Measurements from ENCODE around the gene PRCC. TPM values are rescaled to one million over a fixed set of nuclear protein-coding genes. Genes with fewer than 3 reads are reported as not detected.
A peak's percentile ranks its signal among the peaks of the same experiment; 100 is the strongest.
"Not testable (repeated sequence)": the region's sequence is repeated elsewhere in the genome, so short reads cannot be mapped to it uniquely, and the experiment has no call there.

Gene PRCC
- total RNA-seq, 1 donor from 2014 or later, result 26.2 TPM

DNA sequence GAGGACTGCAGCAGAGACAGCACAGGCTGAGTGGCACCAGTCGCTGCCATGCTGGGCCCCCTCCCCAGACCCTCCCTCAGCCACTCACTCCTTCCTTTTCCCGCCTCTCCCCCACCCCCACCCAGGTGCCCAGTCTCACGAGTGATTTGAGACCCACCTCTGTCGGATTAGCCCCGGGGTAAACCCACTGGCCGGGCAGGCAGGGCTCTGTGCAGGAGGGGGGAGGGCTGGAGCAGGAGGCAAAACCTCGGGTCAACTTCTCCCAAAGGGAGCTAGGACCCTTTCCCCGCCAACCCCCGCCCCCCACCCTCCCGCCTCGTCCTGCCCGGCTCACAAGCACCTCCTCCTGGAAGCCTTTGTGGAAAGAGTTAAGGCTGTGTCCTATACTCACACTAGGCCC is 23.0 kb upstream of the PRCC start:
- no peak for DNase-seq (ENCODE audit: low read depth)

DNA sequence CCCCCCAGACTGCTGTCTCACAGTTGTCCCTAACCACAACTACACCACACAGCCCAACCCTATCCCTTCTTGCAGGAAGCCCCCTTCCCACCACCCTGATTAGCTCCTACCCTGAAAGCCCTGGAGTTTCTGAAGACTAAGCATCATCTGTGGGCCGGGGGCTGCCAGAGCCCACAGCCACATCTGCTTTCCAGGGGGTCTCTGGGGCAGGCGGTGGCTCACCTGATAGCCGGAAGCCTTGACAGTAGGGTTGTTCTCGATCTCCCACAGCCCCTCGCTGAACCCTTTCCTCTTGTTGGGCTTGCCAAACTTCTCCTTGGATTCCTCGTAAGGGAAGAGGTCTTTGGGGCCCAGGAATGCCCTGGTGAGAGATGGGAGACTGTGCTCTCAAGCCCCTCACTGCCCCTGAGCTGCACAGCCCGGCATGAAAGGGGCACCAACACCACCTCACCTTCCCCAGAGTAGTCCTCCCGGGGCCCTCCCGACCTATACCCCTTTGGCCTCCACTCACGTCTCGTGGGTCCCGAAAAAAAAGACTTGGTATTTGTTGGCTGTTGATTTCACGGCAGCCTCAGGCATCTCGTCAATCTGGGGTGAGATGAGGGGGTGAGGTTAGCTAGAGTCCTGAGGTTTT is 22.4 kb upstream of the PRCC start:
- no peak for DNase-seq (ENCODE audit: low read depth)

DNA sequence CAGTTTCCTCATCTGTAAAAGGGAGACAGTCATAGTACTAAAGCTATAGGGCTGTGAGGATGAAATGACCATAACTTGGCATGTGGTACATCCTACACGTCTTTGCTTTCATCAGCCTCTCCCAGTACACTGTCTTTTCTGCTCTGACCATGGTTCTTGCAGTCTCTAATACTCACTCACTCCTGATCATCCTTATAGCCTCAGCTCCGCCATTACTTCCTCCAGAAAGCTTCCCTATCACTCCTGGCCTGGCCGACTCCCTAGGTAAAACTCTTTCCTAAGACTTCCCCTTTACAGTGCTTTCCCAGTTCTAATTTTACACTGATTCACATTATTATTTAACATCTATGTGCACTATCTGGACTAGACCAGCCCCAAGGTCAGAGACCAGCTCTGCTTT is 21.5 kb upstream of the PRCC start:
- no peak for DNase-seq (ENCODE audit: low read depth)

DNA sequence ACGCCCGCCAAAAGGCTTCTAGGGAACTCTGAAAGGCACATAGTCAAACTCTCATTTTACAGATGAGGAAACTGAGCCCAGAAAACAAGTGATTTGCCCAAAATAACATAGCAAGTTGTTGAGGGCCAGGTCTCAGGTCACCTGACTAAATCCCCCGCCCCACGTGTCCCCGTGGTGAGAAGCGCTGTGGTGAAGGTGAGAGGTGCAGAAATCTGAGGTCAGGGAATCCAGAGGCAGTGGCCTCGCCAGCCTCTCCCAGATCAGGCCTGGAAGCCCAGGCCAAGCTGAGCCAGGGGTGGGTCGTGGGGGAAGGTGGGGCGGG is 21.0 kb upstream of the PRCC start:
- DNase-seq (ENCODE audit: low read depth), result no peak

DNA sequence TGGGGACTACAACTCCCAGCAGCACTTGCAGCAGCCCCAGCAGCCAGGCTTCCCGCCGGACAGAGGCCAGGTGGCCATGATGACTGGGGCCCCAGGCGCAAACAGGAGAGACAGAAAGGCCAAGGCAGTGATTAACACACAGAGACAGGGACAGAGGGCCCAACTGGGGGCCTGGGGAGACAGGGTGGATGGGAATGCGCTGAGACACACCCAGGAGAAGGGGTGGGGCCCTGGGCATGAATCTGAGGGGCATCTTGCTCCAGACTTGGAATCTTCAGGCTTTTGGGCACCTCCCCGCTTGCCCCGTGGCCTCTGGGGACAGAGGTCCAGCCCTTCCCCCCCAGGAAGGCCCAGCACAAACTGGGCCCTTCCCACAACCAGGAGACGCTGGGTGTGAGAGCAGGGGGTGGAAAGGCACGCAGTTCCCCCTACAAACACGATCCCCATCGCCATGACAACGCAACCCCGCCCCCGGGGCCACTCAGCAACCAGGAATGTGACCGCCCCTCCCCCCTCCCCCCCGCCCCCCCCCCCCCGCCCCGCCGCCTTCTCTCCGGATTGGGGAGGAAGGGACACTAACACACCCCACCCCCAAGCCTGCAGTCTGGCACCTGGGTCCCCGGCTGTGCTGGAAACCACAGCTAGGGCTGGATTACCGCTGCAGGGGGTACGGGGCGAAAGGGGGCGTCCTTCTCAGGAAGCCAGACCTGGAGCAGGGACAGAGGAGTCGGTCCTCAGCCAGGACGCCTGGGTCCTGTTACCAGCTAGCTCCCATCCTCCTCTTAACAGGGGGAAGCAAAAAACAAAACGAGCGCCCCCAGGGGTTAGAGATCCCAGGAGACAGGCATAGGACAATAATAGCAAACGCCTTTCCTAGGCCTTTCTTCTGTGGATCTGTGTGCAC is 20.4 kb upstream of the PRCC start:
- DNase-seq (ENCODE audit: low read depth), result peak; percentile 89

DNA sequence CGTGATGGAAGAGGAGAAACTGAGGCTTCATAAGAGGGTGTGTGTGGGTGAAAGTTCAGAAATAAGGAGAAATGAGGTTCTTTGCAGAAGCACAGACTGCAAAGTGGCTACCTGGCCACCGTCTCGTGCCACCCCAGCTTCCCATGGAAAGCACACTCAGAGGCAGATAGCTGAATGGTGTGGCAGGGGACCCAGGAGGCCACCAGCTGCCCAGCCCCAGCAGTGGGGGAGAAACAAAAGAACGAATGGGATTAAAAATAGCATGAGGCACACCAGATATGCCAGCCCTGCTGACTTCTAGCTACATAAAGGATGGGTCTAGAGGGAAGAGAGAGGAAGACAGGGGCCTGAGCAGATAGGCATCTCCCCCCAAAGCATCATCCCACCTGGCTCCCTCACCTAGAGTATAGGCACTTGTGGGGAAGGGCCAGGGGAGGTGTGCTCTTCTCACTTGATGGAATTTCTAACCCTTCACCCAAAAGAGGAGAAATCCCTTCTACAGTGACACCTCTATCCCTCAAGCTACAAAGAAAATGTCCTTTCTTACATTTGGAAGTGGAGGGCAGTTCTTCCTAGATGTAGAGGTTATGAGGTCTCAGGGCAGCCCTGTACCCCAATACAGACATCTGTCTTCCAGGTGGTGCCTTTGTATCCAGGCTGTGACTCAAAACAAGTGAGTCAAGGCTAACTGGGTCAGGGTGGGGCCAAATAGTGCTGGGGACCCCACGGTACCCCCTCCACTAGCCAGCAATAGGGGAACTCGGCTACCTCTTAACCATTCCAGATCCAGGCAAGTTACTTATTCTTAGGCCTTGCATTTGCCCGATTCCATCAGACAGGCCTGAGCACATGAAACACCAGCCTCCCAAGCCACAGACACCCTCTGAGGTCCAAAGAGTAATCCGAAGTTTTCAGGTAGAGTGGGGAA is 19.3 kb upstream of the PRCC start:
- DNase-seq (ENCODE audit: low read depth), result no peak

DNA sequence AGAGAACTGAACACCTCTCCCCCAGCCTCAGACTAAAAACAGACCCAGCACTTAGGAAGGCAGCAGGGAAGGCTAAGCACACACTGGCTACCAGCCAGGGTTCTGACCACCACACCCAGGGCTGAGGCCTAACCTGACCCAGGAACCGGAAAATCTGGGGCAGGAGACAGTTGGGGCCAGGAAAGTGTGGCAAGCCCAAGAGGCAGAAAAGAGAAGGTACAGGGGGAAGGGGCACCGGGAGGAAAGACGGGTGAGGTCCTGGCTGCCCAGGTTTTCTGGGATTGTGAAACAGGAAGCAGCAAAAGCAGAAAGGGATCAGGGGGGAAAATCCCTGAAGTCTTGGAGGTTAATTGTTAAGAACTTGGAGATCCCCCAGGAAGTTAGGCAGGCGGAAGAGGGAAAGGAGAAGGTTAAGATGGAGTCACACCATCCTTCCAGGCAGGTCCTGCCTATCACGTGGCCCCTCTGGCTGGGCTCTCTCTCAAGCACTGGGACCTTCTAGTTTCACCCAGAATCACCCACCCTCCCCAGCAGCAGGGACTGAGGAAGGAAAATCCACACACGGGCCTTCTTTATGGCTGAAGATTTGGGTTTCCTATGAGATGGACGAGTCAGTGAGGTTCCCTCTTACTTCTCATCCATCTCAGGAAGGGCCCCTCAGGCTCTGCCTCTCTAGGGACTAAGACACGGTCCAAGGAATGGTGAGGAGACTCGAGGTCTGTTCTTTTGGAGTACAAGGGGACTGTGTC is 18.5 kb upstream of the PRCC start:
- DNase-seq (ENCODE audit: low read depth), result peak; percentile 95

DNA sequence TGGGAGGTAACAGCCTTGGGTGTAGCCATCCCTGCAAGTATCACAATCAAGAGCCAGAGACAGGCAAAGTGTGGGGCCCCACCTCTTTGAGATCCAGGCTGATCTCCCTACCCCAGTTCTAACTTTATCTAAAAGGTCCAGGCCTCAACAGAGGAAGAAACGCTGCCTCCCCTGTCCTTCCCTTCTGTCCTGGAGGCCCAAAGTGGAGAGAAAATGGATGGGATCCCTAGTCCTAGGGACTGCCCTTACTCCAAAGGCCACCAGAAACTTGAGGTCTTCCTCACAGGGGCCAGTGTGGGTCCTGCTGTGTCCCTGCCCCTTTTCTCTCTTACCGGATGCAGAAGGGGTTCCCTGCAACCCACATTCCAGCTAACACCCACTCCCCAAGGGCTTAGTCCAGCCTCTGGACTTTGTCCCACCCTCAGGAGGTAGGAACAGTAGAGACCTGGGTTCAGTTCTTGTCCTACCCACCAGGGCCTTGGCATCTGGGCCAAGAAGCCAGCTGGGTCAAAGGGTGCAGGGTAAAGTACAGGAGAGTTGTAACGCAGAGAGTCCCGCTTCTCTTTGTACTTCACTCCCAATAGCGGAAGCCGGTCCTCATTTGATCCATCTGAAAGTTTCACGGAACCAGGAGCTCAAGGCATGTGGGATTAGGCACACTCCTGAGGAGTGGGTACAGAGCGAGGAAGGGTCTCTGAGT is 17.8 kb upstream of the PRCC start:
- DNase-seq (ENCODE audit: low read depth), result no peak

DNA sequence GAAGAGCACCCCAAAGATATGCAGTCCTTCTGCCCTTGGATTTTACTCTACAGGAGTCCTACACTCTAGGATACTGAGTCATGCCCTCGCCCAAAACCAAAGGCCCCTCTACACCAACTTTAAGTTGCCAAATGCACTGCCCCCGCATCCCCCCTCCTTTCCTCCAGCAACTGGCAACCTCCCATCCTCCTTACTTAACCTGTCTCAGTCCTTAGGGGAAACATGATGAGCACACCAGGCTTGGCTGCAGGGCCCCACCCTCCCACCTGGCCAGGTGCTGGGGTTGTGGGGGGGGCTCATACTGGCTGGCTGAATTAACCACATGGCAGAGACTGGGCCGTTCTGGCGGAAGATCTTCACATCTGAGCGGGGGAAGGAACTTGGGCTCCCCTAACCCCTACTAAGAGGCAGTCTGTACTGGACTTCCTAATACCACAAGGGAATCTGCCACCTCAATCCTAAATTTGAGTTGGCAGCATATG is 17.1 kb upstream of the PRCC start:
- DNase-seq (ENCODE audit: low read depth), result no peak

DNA sequence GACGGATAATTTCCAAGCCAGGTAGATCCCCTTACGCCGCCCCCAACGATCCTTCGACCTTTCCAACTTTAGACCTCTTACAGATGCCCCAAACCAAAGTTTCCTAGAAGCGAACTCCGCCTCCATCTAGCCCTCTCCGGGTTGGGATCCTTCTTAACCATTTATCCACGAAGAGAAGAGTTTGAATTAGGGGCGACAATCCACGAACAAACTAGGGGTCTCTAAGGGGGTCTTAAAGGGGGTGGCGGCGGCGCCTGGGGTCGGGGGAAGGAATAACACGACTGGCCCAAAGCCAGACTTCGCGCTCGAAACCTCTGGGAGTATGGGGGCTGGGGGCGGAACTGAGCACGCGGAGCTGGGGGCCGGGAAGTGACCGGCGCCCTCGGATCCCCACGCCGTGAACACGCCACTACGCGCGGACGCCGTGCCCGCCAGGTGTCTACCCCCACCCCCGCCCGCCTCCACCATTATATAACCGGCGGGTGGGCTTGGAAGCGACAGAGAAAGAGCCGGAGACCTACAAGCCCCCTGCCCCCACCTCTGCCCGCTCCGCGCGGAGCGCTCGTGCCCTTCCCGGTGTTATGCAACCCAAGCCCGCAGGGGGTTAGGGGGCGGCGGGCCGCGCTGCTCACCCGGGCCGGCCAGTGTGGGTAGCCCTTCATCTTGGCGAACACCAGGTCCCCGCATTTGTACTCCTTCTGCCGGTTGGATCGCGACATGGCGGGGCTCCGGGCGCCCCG is 16.5 kb upstream of the PRCC start:
- no peak for DNase-seq (ENCODE audit: low read depth)

DNA sequence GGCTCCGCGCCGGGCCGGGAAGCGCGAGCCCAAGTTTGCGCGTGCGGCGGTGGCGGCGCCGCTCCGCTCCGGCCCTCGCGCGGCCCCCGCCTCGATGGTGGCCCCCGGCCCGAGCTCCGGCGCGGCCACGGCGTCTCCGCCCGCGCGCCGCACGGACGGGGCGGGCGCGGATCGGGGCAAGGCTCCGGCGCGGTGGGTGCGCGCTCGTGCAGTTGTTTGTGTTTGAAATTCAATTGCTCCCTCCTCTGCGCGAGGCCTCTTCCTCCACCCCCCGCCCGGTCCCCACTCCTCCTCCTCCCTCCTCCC is 15.9 kb upstream of the PRCC start, which contains the start of gene HDGF:
HDGF (minus strand) TSS at position 225 of the 306 bp plus-strand sequence. CDS start 246 bp downstream, outside the sequence.
- DNase-seq (ENCODE audit: low read depth), result no peak

DNA sequence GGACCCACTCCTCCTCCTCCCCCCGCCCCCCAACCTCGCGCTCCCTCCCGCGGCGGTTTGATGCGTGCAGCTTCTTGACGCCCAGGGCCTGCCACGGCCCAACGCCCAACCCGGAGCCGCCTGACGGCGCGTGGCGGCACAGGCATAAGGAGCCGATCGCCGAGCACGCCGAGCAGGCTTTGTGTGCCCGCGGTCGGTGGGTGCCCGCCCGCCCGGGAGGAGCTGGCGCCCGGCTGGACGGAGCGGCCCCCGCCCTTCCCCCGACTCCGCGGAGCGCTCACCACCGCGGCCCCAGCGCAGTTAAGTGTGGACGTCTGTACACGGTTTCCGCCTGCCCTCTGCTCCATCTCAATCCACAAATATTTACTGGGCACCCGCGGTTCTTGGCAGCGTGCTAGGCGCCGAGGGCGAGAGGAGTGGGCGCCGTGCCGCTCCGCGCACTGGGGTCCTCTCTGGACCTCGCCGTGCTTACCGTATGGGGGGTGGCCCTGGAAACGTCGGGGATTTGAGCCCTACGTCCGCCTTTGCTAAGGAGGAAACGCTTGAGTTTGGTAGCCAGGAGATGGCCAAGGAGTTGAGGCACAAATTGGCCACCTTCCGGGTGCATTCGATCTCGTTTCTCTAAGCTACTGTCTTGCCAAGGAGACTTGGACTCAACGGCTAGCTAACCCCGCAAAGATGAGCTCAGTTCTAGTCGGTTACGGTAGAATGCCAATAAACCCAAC is 15.4 kb upstream of the PRCC start:
- peak; percentile 82 for DNase-seq (ENCODE audit: low read depth)

DNA sequence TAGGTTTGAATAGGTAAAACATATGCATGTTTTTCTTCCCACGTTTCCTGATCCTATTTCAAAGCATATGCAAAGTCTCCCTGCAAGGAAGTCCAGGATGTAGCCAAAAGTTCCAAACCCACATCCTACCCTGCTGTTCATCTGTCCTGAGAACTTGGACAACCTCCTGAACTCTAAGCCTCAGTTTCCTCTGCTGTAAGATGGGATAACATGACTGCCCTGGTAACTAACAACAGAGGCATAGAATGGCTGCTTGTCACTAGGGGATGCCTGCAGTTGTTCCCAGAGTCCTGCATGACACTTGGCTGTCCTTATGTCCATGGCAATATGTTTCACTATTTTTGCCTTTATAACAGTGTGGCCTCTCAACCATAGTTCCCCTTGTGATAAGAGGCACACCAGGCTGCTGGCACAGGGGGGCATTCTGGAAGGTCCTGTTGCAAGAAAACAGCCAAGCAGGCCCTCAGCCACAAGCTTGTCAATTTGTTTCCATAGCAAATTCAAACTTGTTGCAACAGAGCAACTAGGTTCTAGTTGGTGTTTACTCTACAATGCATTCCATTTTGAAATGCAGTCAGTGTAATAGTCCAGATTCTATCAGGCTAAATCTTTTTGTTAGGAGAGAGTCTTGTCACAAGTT is 14.4 kb upstream of the PRCC start:
- DNase-seq (ENCODE audit: low read depth), result peak; percentile 64

DNA sequence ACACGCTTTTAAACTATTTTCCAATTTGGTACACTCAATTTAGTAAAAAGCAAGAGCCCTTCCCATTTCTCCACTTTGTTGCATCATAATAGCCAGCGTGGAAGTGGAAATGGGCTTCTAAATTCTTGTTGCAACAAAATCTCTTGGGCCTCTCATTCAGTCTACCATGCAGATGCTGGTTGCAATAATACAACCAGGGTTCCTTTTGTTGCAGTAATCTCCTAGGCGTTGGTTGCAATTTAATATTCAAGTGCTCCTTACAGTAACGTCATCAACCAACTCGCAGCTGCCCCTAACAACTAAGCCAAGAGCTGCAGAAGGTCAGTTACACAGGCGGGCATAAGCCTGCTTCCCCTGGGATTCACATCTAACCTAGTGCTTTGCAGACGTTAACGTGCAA is 13.1 kb upstream of the PRCC start:
- no peak for DNase-seq (ENCODE audit: low read depth)

DNA sequence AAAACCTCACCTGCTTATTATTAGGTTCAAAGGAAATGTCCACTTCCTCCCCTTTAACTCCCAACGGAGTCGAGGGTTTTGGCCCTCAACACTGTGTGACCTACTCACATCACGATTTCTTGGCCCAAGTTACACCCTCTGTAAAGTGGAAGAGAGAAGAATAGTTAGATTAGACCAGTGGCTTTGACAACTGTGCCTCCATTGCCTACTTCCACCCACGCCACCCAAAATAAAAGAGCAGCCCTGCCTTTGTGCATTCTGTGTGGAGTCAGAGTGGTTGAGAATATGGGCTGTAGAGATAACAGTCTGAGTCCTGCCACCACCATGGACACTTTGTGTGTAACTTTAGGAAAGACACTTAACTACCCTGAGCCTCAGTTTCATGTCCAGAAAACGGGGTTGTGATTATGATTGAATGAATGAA is 11.8 kb upstream of the PRCC start:
- DNase-seq (ENCODE audit: low read depth), result no peak

DNA sequence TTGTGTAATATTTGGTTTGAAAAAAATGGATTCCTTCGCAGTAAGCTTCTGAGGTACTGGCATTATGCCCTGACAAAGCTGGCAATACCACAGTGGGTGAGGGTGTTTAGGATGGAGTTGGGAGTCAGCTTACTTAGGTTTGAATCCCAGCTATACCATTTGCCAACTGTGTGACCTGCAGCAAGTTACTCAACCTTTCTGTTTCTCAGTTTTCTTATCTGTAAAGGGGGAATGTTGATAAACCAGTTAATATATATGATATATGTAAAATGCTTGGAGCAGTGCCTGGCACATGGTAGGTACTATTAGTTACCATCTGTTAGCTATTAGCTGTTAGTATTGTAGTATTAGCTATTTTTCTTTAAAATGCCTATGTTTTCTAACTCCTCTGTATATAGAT is 11.0 kb upstream of the PRCC start:
- DNase-seq (ENCODE audit: low read depth), result no peak

DNA sequence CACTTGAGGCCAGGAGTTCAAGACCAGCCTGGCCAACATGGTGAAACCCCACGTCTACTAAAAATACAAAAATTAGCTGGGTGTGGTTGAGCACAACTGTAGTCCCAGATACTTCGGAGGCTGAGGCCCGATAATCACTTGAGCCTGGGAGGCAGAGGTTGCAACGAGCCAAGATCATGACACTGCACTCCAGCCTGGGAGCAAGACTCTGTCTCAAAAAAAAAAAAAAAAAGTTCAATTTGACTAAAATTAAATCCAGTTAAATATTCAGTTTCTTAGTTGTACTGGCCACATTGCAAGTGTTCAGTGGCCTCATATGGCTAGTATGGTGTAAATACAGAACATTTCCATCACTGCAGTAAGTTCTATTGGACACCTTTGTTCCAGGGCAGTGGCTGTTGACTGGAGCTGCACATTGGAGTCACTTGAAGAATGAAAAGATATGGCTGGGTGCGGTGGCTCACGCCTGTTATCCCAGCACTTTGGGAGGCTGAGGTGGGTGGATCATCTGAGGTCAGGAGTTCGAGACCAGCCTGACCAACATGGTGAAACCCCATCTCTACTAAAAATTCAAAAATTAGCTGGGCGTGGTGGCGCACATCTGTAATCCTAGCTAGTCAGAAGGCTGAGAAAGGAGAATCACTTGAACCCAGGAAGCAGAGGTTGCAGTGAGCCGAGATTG is 9.6 kb upstream of the PRCC start:
- not testable (repeated sequence) for DNase-seq (ENCODE audit: low read depth)

DNA sequence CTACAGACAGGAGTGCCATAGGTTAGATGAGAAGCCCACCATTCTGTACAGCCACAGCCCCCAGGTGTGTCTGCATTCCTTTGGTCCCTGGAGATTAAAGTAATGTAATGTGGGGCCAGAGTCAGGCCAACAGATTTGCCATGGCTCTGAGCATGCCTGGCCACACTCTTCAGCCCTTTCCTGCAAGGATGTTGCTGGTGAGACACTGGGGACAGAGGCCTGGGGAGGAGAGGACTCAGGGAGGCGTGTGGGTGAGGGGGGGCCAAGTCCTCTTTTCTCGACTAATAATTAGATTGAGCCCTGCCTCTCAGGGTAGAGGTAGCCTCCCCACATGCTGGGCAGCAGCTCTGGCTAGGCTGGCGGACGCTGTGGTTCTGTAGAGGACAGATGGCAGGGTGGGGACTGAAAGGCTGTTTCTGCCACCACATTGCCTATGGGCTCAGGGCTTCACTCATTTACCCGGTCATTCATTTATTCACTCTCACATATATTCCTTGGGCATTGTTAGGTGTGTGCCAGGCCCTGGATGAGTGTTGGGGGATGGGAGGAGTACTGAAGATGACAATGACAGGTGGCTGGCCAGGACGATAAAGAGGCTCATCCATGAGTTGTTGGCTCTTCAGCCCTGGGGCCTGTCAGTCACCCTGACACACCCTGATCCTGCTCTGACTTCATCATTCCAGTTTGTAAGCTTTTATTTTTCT is 7.1 kb upstream of the PRCC start:
- no peak for DNase-seq (ENCODE audit: low read depth)

Data from renal cortical epithelial cell (primary cell).